HL-60 (cell line): ENCODE data around the gene TRERF1.

Source experiments
- CTCF ChIP-seq: IDR thresholded peaks from one replicate; pipeline ENCODE4 v1.5.1; 2011; ENCODE audit warnings: low read length, control low read depth, inconsistent platforms; ENCODE audit not compliant: insufficient read depth
- GABPA ChIP-seq: IDR thresholded peaks from 2 replicates; pipeline ENCODE4 v1.6.1; 2012; ENCODE audit warnings: low read depth
- POLR2AphosphoS5 ChIP-seq: IDR thresholded peaks from 2 replicates; pipeline ENCODE4 v1.6.1; 2012; ENCODE audit warnings: low read depth
- TF ChIP-seq, protein P1 (sequence below): IDR thresholded peaks from 2 replicates; pipeline ENCODE4 v1.6.1; 2012; ENCODE audit warnings: low read depth; ENCODE audit not compliant: insufficient replicate concordance

DNA sequence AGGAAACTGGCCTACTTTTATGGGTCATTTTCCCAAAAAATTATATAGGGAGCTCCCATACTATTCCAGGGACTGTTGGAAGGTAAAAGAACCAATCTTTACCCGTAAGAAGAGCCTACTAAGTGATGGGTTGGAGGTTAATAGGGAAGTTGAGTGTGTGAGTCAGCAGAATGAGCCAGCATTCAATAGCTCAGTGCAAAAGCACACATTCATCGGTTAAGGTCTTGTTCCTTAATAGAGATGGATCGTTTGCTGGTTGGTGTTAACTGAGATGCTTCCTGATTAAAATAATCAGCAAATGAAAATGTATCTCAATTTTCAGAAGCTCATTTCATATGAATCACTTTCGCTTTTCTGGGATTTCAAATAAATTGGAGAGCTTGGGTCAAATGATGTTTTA lies 118.8 kb downstream of the TRERF1 start:
- no peak for TF ChIP-seq POLR2AphosphoS5
- no peak for TF ChIP-seq CTCF
- TF ChIP-seq, protein P1, sequence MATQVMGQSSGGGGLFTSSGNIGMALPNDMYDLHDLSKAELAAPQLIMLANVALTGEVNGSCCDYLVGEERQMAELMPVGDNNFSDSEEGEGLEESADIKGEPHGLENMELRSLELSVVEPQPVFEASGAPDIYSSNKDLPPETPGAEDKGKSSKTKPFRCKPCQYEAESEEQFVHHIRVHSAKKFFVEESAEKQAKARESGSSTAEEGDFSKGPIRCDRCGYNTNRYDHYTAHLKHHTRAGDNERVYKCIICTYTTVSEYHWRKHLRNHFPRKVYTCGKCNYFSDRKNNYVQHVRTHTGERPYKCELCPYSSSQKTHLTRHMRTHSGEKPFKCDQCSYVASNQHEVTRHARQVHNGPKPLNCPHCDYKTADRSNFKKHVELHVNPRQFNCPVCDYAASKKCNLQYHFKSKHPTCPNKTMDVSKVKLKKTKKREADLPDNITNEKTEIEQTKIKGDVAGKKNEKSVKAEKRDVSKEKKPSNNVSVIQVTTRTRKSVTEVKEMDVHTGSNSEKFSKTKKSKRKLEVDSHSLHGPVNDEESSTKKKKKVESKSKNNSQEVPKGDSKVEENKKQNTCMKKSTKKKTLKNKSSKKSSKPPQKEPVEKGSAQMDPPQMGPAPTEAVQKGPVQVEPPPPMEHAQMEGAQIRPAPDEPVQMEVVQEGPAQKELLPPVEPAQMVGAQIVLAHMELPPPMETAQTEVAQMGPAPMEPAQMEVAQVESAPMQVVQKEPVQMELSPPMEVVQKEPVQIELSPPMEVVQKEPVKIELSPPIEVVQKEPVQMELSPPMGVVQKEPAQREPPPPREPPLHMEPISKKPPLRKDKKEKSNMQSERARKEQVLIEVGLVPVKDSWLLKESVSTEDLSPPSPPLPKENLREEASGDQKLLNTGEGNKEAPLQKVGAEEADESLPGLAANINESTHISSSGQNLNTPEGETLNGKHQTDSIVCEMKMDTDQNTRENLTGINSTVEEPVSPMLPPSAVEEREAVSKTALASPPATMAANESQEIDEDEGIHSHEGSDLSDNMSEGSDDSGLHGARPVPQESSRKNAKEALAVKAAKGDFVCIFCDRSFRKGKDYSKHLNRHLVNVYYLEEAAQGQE, result no peak
- TF ChIP-seq GABPA, result no peak
